ENCODE data around the gene ZMYND15.
"Not testable (repeated sequence)": the region's sequence is repeated elsewhere in the genome, so short reads cannot be mapped to it uniquely, and the experiment has no call there.

DNA sequence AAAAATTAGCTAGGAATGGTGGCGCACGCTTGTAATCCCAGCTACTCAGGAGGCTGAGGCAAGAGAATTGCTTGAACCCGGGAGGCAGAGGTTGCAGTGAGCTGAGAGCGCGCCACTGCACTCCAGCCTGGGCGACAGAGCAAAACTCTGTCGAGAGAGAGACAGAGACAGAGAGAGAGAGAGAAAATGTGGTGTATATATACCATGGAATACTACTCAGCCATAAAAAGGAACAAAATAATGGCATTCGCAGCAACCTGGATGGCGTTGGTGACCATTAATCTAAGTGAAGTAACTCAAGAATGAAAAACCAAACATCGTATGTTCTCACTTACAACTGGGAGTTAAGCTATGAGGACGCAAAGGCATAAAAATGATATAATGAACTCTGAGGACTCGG is 49.8 kb upstream of the ZMYND15 start:
- TF ChIP-seq, protein P1, sequence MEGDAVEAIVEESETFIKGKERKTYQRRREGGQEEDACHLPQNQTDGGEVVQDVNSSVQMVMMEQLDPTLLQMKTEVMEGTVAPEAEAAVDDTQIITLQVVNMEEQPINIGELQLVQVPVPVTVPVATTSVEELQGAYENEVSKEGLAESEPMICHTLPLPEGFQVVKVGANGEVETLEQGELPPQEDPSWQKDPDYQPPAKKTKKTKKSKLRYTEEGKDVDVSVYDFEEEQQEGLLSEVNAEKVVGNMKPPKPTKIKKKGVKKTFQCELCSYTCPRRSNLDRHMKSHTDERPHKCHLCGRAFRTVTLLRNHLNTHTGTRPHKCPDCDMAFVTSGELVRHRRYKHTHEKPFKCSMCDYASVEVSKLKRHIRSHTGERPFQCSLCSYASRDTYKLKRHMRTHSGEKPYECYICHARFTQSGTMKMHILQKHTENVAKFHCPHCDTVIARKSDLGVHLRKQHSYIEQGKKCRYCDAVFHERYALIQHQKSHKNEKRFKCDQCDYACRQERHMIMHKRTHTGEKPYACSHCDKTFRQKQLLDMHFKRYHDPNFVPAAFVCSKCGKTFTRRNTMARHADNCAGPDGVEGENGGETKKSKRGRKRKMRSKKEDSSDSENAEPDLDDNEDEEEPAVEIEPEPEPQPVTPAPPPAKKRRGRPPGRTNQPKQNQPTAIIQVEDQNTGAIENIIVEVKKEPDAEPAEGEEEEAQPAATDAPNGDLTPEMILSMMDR (IDR thresholded peaks at IDR 0.05; ENCODE audit: low read depth, low read length), result not testable (repeated sequence)
- TF ChIP-seq EZH2phosphoT487 (IDR thresholded peaks at IDR 0.05; ENCODE audit: low read depth), result not testable (repeated sequence)
